Fibroblast of lung (primary cell): Measurements from ENCODE around the gene ZDHHC20.

Source experiments
- CTCF ChIP-seq, 2 donors: IDR thresholded peaks in 1 of 2; conservative IDR thresholded peaks in 1 of 2; 1 replicate in 1 of 2; 2 replicates in 1 of 2; pipeline ENCODE4 v1.5.1; 2011 to 2012; ENCODE audit warnings: low read length in 2 of 2, control low read depth in 1 of 2, inconsistent platforms in 1 of 2, low read depth in 1 of 2, mild to moderate bottlenecking in 1 of 2
- EZH2 ChIP-seq: IDR thresholded peaks from 2 replicates; pipeline ENCODE4 v1.5.1; 2012; ENCODE audit warnings: low read length, control low read depth, mild to moderate bottlenecking; ENCODE audit errors: missing control alignments

- TF ChIP-seq CTCF (conservative IDR thresholded peaks at IDR 0.05 in 1 of 2, IDR thresholded peaks at IDR 0.05 in 1 of 2; ENCODE audit: low read depth in 1 of 2, low read length in 2 of 2) (no peak), EZH2 (no peak)
These were observed 8.2 kb downstream of the ZDHHC20 start for GRCh38 chr13:21450936-21451335.
